Skeletal muscle cell (primary cell): ENCODE measurements around the gene MYT1.

Experiments
- DNase-seq: peaks from one replicate; pipeline ENCODE4 v3.0.0-alpha.2; 2010; ENCODE audit warnings: low read depth
- H3K4me3 ChIP-seq: 2 replicates; pipeline ENCODE4 v1.5.1; 2011; ENCODE audit warnings: low read depth, mild to moderate bottlenecking, control low read depth, low read length, moderate library complexity

Gene MYT1

DNA sequence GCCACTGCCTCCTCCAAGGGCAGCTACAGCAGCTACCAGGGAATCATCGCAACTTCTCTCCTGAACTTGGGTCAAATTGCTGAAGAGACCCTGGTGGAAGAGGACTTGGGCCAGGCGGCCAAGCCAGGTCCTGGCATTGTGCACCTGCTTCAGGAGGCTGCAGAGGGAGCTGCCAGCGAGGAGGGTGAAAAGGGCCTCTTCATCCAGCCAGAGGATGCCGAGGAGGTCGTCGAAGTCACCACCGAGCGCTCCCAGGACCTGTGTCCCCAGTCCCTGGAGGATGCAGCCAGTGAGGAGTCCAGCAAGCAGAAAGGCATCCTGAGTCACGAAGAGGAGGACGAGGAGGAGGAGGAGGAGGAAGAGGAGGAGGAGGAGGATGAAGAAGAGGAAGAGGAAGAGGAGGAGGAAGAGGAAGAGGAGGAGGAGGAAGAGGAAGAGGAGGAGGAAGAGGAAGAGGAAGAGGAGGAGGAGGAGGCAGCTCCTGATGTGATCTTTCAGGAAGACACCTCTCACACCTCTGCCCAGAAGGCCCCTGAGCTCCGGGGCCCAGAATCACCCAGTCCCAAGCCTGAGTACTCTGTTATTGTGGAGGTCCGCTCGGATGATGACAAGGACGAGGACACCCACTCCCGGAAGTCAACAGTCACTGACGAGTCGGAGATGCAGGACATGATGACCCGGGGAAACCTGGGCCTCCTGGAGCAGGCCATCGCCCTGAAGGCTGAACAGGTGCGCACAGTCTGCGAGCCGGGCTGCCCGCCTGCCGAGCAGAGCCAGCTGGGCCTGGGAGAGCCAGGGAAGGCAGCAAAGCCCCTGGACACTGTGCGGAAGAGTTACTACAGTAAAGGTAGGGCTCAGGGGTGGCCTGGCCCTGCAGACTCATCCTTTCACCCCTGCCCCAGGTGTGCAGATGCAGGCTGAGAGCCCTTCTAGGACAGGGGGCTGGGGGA, 43.7 kb downstream of the MYT1 start:
- no peak overlapping the region for H3K4me3 ChIP-seq
- no peak for DNase-seq

DNA sequence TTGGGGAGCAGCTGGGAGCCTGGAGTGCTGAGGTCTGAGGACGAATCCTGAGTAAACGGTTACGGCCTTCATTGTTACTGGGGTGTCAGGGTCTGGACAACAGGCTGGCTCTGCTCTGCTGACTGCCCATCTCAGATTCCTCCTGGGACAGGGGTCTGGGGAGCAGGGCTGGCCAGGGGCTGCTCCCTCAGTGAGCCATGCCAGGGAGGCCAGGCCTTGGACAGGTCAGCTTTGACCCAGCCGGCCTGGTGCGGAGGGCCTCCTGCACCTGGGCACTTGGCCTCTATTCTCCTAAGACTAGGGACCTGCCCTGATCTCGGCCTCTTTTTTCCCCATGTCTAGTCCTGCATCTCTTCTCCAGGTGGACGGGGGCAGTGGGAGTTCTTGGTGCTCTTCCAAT, 44.9 kb downstream of the MYT1 start:
- no peak for DNase-seq
- H3K4me3 ChIP-seq = no peak overlapping the region

DNA sequence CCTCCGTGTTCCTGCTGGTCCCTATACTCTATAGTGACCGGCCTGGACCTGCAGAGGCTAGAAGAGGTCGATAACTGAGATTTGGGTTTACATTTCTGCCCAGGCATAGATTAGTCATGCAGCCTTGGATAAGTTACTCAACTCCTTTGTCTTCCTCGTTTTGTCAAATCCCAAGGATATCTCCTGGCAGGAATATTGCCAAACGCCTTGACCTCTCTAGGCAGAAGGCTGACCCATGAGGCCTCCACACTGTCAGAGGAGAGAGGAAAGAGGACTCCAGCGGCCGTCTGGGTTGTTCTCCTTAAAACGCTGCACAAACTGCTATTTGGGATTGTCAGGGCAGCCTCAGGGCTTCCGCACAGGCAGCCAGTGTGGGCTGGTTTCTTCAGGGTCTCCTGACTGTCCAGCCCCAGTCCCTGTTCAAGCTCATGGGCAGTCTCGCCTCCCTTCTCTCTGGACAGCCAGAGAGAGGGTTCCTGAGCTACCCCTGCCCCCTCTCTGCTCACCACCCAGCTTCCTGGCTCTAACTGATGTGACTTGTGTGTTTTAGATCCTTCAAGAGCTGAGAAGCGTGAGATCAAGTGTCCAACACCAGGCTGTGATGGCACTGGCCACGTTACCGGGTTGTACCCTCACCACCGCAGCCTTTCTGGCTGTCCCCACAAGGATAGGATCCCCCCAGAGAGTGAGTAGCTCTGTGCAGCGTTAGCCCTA, 46.6 kb downstream of the MYT1 start:
- no peak overlapping the region for H3K4me3 ChIP-seq

DNA sequence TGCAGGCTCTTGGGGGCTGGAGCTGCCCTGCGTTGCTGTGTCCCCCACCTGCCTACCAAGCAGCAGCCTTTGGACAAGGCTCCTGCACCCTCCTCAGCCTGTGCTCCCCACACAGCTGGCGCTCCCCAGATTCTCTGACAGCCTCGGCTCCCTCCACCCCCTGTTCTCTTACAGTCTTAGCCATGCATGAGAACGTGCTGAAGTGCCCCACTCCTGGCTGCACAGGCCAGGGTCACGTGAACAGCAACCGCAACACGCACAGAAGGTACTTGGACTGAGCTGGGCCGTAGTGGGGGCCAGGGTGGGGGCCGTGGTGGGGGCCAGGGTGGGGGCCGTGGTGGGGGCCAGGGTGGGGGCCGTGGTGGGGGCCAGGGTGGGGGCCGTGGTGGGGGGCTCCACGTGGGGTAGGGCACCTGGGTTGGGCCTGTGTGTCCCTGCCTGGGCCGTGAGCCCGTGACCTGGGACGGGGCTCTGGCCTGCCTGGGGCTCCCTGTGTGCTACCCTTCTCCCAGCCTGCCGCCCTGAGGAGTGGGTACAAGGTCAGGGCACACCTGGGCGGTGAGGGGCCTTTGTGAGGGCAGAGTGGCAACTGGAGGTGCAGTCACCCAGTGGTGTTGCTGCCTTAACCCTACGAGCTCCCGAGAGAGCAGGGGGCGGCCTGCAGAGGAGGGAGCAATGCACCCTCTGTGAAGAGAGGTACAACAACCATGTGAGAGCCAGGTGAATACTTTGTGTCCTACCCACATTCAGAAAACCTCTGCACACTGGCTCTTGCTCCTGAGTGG, 47.8 kb downstream of the MYT1 start:
- no peak for DNase-seq
- no peak overlapping the region for H3K4me3 ChIP-seq

More for the DNA sequence above, 46.6 kb downstream of the MYT1 start:
- DNase-seq = no peak

DNA sequence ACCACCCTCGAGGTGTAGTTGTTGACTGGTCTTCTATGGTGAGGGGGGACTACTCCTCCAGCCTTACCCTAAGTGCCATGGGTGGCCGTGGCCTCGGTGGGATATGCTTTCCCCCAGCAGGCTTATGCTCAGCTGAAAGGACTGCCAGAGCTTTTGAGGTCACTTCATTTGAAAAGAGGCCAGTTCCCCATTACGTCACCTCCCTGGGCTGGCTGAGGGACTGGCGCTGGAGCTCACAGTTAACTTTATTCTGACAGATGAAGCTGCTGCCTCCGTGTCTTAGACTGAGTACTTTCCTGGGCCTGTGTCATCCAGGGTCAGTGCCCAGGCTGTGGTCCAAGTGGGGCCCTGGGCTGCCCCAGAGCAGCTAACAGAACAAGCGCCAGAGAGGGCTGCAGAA, 48.5 kb downstream of the MYT1 start:
- peak; percentile 37 for DNase-seq
- H3K4me3 ChIP-seq = no peak overlapping the region

DNA sequence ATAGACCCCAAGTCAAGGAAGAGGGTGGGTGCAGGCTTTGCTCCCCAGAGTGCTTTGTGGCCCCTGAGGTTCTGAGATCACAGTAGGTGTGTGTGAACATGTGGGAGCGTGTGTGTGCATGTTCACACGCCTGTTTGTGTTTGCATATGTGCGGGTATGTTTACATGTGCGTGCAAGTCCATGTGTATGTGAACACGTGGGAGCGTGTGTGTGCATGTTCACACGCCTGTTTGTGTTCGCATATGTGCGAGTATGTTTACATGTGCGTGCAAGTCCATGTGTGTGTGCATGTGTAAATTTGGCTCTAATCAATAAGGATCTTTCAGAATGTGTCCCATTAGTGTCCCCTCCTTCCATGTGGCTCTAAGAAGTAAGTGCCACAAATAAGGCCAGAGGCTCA, 49.9 kb downstream of the MYT1 start:
- no peak for DNase-seq
- H3K4me3 ChIP-seq = no peak overlapping the region

DNA sequence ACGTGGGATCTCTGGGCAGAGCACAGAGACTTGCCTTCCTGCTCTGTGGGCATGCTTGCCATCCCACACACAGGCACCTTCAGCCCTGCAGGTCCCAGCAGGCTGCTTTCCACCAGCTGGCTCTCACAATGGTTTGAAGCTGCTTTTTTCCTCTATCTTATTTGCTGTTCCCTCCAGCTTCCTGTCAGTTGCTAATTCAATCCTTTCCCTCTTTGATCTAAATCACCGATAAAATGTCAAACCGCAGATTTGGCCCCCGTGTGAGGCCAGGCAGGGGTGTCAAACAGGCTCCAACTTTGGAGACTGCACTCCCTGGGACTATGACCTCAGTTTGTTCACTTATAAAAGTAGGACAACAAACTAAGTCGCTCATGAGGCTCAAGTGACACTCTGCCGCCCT, 50.7 kb downstream of the MYT1 start:
- no peak for DNase-seq
- H3K4me3 ChIP-seq = no peak overlapping the region

DNA sequence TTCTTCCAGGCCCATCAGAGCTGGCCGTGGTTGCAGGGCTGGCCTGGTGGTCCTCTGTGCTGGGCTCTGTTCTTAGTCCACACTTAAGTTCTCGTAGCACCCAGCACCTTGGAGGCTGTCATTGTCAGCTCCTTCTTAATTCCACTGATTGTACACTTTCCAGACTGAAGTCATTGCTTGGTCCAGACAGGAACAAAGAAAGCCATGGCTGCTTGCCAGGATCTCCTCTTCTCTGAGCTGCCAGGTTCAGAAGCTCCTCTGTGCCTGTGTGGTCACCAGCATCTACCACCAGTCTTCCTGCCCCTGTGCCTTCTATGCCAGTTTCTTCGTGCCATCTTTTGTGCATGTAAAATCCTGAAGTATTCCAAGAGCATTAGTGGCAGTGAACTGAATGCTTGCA, 51.8 kb downstream of the MYT1 start:
- DNase-seq = no peak
- H3K4me3 ChIP-seq = no peak overlapping the region

DNA sequence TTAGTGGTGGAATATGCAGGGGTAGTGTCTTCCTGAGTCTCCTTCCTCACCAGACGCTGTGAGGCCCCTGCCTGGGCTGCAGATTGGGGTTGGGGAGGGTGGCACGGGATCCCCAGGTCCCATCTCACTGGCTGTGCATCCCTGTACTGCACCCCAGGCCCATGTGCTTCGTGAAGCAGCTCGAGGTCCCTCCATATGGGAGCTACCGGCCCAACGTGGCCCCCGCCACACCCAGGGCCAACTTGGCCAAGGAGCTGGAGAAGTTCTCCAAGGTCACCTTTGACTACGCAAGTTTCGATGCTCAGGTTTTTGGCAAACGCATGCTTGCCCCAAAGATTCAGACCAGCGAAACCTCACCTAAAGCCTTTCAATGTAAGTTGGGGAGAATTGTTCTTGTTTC, 52.7 kb downstream of the MYT1 start:
- DNase-seq = no peak

DNA sequence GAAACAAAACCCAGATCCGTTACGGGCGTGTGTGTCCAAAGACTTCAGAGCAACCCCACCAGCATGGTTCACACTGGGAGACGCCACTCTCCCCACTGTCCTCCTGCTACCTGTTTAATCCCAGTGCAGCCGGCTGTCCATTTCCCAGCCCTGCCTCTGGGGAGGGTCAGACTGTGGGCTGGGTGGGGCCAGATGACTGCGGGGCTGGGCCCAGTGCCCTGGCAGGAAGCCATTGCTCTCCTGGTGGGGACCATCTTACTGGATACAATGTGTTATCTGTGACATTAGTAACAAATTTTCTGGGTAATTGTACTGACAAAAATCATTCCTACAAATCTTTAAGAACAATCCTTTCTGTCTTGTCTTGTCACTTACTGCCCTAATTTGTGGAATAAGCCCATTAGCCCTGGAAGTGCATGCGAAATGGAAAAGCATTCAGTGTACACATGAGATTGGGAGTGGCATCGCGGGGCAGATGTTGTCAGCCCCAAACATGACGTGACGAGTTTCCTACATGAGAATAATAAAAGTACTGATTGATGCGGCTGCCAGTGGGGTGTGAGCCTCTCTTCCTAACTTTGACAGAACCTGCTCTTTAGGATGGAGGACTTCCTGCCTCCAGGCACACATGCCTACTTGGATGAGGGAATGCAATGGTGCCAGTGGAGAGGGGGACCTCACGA, 53.4 kb downstream of the MYT1 start:
- H3K4me3 ChIP-seq = no peak overlapping the region
- DNase-seq = no peak

More for the DNA sequence above, 52.7 kb downstream of the MYT1 start:
- no peak overlapping the region for H3K4me3 ChIP-seq

DNA sequence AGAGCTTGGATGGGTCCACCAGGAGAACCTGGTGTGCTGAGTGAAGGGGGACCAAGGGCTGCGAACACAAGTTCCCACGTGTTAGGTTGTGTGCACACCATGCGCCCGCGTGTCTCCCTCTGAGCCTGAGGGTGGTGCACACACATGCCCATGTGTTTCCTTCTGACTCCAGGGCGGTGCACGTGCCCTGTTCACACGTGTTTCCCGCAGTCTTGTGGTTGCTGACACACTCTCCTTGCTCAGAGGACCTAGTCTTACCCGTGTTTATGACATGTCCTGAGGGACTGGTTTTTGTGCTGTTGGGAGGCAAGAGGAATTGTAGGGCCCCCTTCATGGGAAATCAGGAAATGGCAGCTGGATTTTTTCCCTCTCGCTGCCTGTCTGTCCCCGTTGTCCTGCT, 55.0 kb downstream of the MYT1 start:
- no peak for DNase-seq
- no peak overlapping the region for H3K4me3 ChIP-seq

DNA sequence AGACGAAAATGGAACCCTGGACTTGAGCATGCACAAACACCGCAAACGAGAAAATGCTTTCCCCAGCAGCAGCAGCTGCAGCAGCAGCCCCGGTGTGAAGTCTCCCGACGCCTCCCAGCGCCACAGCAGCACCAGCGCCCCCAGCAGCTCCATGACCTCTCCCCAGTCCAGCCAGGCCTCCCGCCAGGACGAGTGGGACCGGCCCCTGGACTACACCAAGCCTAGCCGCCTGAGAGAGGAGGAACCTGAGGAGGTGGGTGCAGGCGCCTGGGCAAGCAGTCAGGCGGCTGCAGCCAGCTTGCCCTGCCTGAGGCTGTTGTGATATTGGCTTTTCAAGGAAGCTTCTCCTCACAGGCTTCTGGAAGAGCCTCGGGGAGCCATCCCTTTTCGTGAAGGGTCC, 55.5 kb downstream of the MYT1 start:
- H3K4me3 ChIP-seq = no peak overlapping the region

DNA sequence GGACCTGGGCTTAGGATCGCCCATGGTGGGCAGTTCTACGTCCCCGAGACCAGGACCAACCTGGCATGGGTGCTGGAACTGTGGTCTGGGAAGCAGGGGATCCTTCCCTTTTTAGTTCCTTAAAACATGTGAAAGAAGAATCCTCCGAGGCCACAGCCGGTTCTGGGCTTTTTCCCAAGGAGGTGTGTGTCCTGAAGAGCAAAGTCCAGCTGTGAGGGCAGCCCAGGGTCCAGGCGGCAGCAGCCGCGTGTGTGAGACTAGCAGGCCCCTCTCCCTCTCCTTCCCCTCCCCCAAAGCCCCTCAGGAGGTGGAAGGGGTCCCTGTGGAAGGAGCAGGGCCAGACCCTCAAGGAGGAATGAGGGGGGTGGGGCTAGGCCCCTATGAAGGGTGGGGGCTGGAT, 56.2 kb downstream of the MYT1 start:
- DNase-seq = no peak
- no peak overlapping the region for H3K4me3 ChIP-seq

More for the DNA sequence above, 55.5 kb downstream of the MYT1 start:
- DNase-seq = no peak

DNA sequence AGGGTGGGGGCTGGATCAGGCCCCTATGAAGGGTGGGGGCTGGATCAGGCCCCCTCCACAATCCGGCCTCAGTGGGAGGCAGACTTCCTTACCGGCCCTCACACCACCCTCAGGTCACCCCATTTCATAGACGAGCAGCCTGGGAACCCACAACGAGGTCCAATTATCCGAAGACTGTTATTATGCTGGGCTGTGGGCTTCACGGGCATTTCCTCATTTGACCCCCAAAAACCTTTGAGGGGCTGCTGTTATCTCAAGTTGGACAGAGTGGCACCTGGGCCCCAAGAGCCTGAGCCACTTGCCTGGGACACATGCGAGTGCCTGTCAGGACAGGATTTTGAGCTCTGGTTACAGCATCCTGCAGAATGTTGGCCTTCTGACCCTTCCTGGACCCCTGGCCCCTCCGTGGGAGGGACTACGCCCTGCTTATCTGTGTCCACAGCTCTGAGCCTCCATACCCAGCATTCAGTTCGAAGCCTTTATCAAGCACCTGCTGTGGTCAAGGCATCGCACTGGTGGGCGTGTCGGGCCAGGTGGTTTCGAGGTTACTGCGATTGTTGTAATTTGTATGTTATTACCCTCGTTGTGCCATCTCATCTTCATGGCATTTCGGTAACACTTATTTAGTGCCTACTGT, 56.8 kb downstream of the MYT1 start:
- H3K4me3 ChIP-seq = no peak overlapping the region
- no peak for DNase-seq

DNA sequence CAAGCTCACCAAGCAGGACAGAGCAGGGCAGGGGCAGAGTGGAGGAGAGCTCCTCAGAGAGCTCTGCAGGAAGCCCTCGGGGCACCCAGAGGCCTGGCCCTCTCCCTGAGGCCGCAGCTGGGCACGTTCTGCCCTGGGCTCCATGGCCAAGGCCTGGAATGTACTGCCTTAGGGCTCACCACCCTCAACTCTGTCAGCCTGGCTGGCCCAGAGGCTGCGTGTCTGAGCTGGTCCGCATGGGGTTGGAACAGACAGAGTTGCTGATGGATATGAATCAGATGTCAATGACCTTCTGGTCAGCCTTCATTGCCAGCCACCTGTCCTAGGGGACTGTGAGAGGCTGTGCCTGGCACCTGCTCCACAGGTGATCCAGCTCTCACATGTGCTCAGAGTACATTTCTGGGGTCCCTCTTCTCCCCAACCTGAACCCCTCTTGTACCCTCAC, 58.1 kb downstream of the MYT1 start:
- no peak overlapping the region for H3K4me3 ChIP-seq
- DNase-seq = no peak

DNA sequence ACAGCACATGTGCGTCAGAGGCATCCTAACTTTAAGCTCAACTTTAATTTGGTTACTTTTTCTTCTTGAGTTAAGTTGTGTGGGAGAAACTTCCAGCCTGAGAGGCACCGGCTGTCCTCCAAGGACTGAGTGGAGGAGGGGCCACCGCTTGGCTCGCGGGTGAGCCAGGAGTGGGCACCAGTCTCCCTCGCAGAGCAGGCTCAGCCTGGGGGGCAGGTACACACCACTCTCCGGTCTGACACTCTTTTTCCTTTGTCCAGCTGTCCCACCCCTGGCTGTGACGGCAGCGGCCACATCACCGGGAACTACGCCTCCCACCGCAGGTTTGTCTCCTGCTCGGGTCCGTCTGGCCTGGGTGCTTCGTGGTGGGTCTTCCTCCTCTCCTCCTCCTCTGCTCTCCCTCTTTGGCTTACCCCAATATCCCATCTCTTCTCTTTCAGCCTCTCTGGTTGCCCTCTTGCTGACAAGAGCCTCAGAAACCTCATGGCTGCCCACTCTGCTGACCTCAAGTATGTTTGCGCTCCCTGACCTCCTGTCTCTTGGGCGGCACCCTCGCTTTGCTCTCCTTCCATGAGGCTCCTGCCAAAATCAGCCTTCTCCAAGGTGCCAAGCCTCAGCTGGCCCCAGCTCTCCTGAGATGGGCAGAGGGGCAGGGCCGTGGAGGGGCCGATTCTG, 58.7 kb downstream of the MYT1 start:
- H3K4me3 ChIP-seq = no peak overlapping the region
- DNase-seq = no peak

DNA sequence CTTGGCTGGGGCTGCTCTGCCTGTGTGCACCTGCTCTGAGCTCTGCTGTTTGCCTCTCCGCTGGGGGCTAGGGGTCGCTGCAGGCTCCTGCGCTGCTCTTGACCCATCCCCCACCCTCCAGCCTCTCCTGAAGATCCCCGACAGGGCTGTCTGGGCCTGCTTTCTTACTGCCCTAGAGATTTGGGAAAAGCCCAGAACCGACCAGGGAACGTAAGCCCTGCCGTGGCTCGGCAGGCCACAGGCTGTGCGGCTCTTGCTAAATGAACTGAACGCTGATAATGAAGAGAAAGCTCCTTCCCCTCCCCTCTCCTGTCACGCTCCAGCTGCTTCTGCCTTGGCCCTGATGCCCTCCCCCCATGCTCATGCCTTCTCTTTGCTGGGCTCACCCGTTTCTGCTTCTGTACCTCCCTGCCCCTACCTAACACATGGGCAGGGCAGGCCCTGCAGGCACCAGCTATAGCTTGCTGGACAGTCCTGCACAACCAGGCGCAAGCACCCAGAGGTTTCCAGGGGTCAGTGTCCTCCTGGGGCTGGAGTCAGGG, 59.3 kb downstream of the MYT1 start:
- DNase-seq = no peak
- no peak overlapping the region for H3K4me3 ChIP-seq
